Measurements from ENCODE around the gene CPSF3. TPM values are rescaled to one million over a fixed set of nuclear protein-coding genes. Genes with fewer than 3 reads are reported as not detected.

CPSF3 gene
- total RNA-seq, 1 donor from 2014 or later, result 40.3 TPM

GRCh38 chr2:9401059-9401547 is 22.4 kb upstream of the CPSF3 start:
- peaks cover 3% of the 10 kb centered on the region for H3K4me1 Mint-ChIP-seq (ENCODE audit: low read depth, unreplicated experiment)
- no peak overlapping the region for H2AFZ ChIP-seq (ENCODE audit: low read depth, low read length)
- FAIRE-seq (no peak), DNase-seq (ENCODE audit: low read depth) (no peak)
- no peak overlapping the region for H3K27ac ChIP-seq (ENCODE audit: low read depth, low read length)
- H3K4me1 ChIP-seq (ENCODE audit: insufficient read depth, low read length), result no peaks in the 10 kb centered on the region
- no peak overlapping the region for H3K4me2 ChIP-seq (ENCODE audit: low read length)
- H4K20me1 ChIP-seq (ENCODE audit: insufficient read depth, low read length), result no peaks in the 10 kb centered on the region
- H3K27me3 ChIP-seq (ENCODE audit: insufficient read depth, low read length), result no peaks in the 10 kb centered on the region
- H3K27ac Mint-ChIP-seq (ENCODE audit: unreplicated experiment), result no peak overlapping the region
- H3K36me3 ChIP-seq (ENCODE audit: insufficient read depth, low read length), result peaks cover 15% of the 10 kb centered on the region
- no peak overlapping the region for H3K4me3 ChIP-seq (ENCODE audit: insufficient read depth, low read depth, low read length)
- H3K79me2 ChIP-seq (ENCODE audit: insufficient read depth, low read length), result no peaks in the 10 kb centered on the region
- no peaks in the 10 kb centered on the region for H3K27me3 Mint-ChIP-seq (ENCODE audit: low read depth, unreplicated experiment)
- TF ChIP-seq EZH2 (IDR thresholded peaks at IDR 0.05; ENCODE audit: insufficient read depth, low read length), result no peak
- no peak for TF ChIP-seq CTCF (IDR thresholded peaks at IDR 0.05; ENCODE audit: insufficient read depth, low read depth, low read length)
- no peaks in the 10 kb centered on the region for H3K9me3 Mint-ChIP-seq (ENCODE audit: unreplicated experiment)
- H3K9me3 ChIP-seq (ENCODE audit: insufficient read depth, low read depth, low read length), result no peaks in the 10 kb centered on the region
- no peak overlapping the region for H3K4me3 Mint-ChIP-seq (ENCODE audit: unreplicated experiment)
- H3K9ac ChIP-seq (ENCODE audit: low read length), result no peak overlapping the region
- H3K36me3 Mint-ChIP-seq (ENCODE audit: low read depth, unreplicated experiment), result peaks cover 8% of the 10 kb centered on the region

- no peak overlapping the region for H3K9ac ChIP-seq (ENCODE audit: low read length)
- H3K4me1 ChIP-seq (ENCODE audit: insufficient read depth, low read length), result no peaks in the 10 kb centered on the region
- Mint-ChIP-seq H3K27me3 (ENCODE audit: low read depth, unreplicated experiment) (no peaks in the 10 kb centered on the region), H3K27ac (ENCODE audit: unreplicated experiment) (no peak overlapping the region), H3K9me3 (ENCODE audit: unreplicated experiment) (no peaks in the 10 kb centered on the region), H3K4me3 (ENCODE audit: unreplicated experiment) (no peak overlapping the region), H3K36me3 (ENCODE audit: low read depth, unreplicated experiment) (peaks cover 11% of the 10 kb centered on the region), H3K4me1 (ENCODE audit: low read depth, unreplicated experiment) (peaks cover 3% of the 10 kb centered on the region)
- peaks cover 17% of the 10 kb centered on the region for H3K36me3 ChIP-seq (ENCODE audit: insufficient read depth, low read length)
- no peak for TF ChIP-seq EZH2 (IDR thresholded peaks at IDR 0.05; ENCODE audit: insufficient read depth, low read length)
- no peak for TF ChIP-seq CTCF (IDR thresholded peaks at IDR 0.05; ENCODE audit: insufficient read depth, low read depth, low read length)
- H4K20me1 ChIP-seq (ENCODE audit: insufficient read depth, low read length), result no peaks in the 10 kb centered on the region
- H3K4me3 ChIP-seq (ENCODE audit: insufficient read depth, low read depth, low read length), result no peak overlapping the region
- no peak overlapping the region for H3K27ac ChIP-seq (ENCODE audit: low read depth, low read length)
- DNase-seq (ENCODE audit: low read depth) (no peak), FAIRE-seq (no peak)
- no peaks in the 10 kb centered on the region for H3K27me3 ChIP-seq (ENCODE audit: insufficient read depth, low read length)
- H2AFZ ChIP-seq (ENCODE audit: low read depth, low read length), result no peak overlapping the region
- no peaks in the 10 kb centered on the region for H3K79me2 ChIP-seq (ENCODE audit: insufficient read depth, low read length)
- no peak overlapping the region for H3K4me2 ChIP-seq (ENCODE audit: low read length)
- H3K9me3 ChIP-seq (ENCODE audit: insufficient read depth, low read depth, low read length), result no peaks in the 10 kb centered on the region
Observed at GRCh38 chr2:9401646-9402371, 21.6 kb upstream of the CPSF3 start.

GRCh38 chr2:9403924-9404323 is 19.5 kb upstream of the CPSF3 start:
- H3K4me2 ChIP-seq (ENCODE audit: low read length), result no peak overlapping the region
- DNase-seq (ENCODE audit: low read depth) (peak; percentile 56), FAIRE-seq (no peak)
- H2AFZ ChIP-seq (ENCODE audit: low read depth, low read length), result no peak overlapping the region
- Mint-ChIP-seq H3K4me1 (ENCODE audit: low read depth, unreplicated experiment) (peaks cover 3% of the 10 kb centered on the region), H3K27me3 (ENCODE audit: low read depth, unreplicated experiment) (no peaks in the 10 kb centered on the region), H3K36me3 (ENCODE audit: low read depth, unreplicated experiment) (peaks cover 19% of the 10 kb centered on the region), H3K27ac (ENCODE audit: unreplicated experiment) (no peak overlapping the region), H3K9me3 (ENCODE audit: unreplicated experiment) (no peaks in the 10 kb centered on the region), H3K4me3 (ENCODE audit: unreplicated experiment) (no peak overlapping the region)
- no peaks in the 10 kb centered on the region for H3K27me3 ChIP-seq (ENCODE audit: insufficient read depth, low read length)
- H3K27ac ChIP-seq (ENCODE audit: low read depth, low read length), result no peak overlapping the region
- H3K9ac ChIP-seq (ENCODE audit: low read length), result no peak overlapping the region
- TF ChIP-seq EZH2 (IDR thresholded peaks at IDR 0.05; ENCODE audit: insufficient read depth, low read length), result no peak
- no peak for TF ChIP-seq CTCF (IDR thresholded peaks at IDR 0.05; ENCODE audit: insufficient read depth, low read depth, low read length)
- peaks cover 4% of the 10 kb centered on the region for H3K79me2 ChIP-seq (ENCODE audit: insufficient read depth, low read length)
- H3K36me3 ChIP-seq (ENCODE audit: insufficient read depth, low read length), result peaks cover 22% of the 10 kb centered on the region
- no peaks in the 10 kb centered on the region for H3K9me3 ChIP-seq (ENCODE audit: insufficient read depth, low read depth, low read length)
- no peaks in the 10 kb centered on the region for H3K4me1 ChIP-seq (ENCODE audit: insufficient read depth, low read length)
- H4K20me1 ChIP-seq (ENCODE audit: insufficient read depth, low read length), result peaks cover 5% of the 10 kb centered on the region
- no peak overlapping the region for H3K4me3 ChIP-seq (ENCODE audit: insufficient read depth, low read depth, low read length)

Data from astrocyte (in vitro differentiated cells and primary cell).